Measurements from ENCODE around the gene ATL1.
A peak's percentile ranks its signal among the peaks of the same experiment; 100 is the strongest.

ATL1 gene

GRCh38 chr14:50559990-50560930 lies at the start of gene ATL1:
ATL1 (plus strand) TSS chr14:50560145; CDS start chr14:50560266, 121 bp downstream.
- DNase-seq (ENCODE audit: low read depth), result peak; percentile 63

GRCh38 chr14:50510157-50510556 lies 49.8 kb upstream of the ATL1 start:
- no peak for DNase-seq (ENCODE audit: low read depth)

- DNase-seq (ENCODE audit: low read depth), result no peak
Measured at GRCh38 chr14:50512463-50512862, 47.5 kb upstream of the ATL1 start.

GRCh38 chr14:50516091-50516490 lies 43.9 kb upstream of the ATL1 start:
- DNase-seq (ENCODE audit: low read depth), result no peak

GRCh38 chr14:50520947-50521815 lies 38.8 kb upstream of the ATL1 start:
- peak; percentile 82 for DNase-seq (ENCODE audit: low read depth)

- DNase-seq (ENCODE audit: low read depth), result no peak
Measured at GRCh38 chr14:50521912-50522341, 38.0 kb upstream of the ATL1 start.

- DNase-seq (ENCODE audit: low read depth), result no peak
Measured at GRCh38 chr14:50523271-50524041, 36.5 kb upstream of the ATL1 start.

- no peak for DNase-seq (ENCODE audit: low read depth)
Measured at GRCh38 chr14:50524060-50524459, 35.9 kb upstream of the ATL1 start.

GRCh38 chr14:50524731-50525515 lies 35.0 kb upstream of the ATL1 start:
- no peak for DNase-seq (ENCODE audit: low read depth)

GRCh38 chr14:50528000-50528399 lies 31.9 kb upstream of the ATL1 start:
- DNase-seq (ENCODE audit: low read depth), result no peak

- no peak for DNase-seq (ENCODE audit: low read depth)
Measured at GRCh38 chr14:50529288-50530179, 30.4 kb upstream of the ATL1 start.

- no peak for DNase-seq (ENCODE audit: low read depth)
Measured at GRCh38 chr14:50530358-50530757, 29.6 kb upstream of the ATL1 start.

GRCh38 chr14:50530794-50531365 lies 29.1 kb upstream of the ATL1 start:
- no peak for DNase-seq (ENCODE audit: low read depth)

- no peak for DNase-seq (ENCODE audit: low read depth)
Measured at GRCh38 chr14:50531595-50532501, 28.1 kb upstream of the ATL1 start.

- DNase-seq (ENCODE audit: low read depth), result peak; percentile 79
Measured at GRCh38 chr14:50532502-50533240, 27.3 kb upstream of the ATL1 start, which contains the start of gene MAP4K5. MAP4K5 (minus strand) TSS chr14:50532569; CDS start chr14:50532049, 520 bp downstream.

GRCh38 chr14:50533241-50533705 lies 26.7 kb upstream of the ATL1 start:
- DNase-seq (ENCODE audit: low read depth), result no peak

- no peak for DNase-seq (ENCODE audit: low read depth)
Measured at GRCh38 chr14:50533806-50534205, 26.1 kb upstream of the ATL1 start.

GRCh38 chr14:50534416-50534815 lies 25.5 kb upstream of the ATL1 start:
- DNase-seq (ENCODE audit: low read depth), result no peak

Data from stromal cell of bone marrow (primary cell).